H1 (cell line): ENCODE data around the gene HIC1.

ENCODE experiments used
- NRF1 ChIP-seq: IDR thresholded peaks from 2 replicates; pipeline ENCODE4 v1.6.1; 2011; ENCODE audit warnings: mild to moderate bottlenecking, low read depth, low read length, improper control_type of control experiment
- TCF12 ChIP-seq: IDR thresholded peaks from 2 replicates; pipeline ENCODE4 v1.6.1; 2011; ENCODE audit warnings: low read depth, mild to moderate bottlenecking, low read length

GRCh38 chr17:2110436-2110835 is 55.5 kb downstream of the HIC1 start:
- TF ChIP-seq TCF12 (no peak), NRF1 (no peak)
